Measurements from ENCODE around the gene G6PD.

The G6PD gene

DNA sequence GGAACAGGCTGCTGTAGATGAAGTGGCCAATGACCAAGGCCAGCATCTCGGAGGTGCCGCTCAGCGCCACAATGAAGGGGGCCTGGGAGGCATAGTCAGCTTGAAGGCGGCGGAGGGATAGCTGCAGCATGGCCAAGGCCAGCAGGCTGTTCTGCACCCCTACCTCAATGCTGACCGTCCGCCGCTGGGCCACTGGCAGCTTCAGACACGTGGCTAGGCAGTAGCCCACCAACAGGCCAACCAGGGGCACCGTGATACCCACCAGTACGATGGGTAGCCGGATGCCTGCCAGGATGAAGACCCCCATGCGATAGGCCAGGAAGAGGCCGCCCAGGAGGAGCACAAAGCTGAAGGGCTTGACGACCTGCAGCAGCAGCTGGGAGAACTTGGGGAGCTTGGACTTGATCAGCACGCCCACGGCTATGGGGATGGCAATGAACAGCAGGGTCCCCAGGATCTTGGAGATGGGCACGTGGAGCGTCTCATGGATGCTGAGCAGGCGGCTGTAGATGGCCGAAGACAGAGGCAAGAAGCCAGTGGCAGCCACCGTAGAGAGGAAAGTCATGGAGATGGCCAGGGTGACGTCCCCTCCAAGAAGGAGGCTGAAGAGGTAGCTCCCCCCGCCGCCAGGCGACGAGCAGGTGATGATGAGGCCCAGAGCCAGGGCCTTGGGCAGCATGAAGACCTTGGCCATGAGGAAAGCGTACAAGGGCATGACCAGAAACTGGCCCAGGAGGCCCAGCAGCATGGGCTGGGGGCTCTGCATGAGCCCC is 58.9 kb downstream of the G6PD start:
- DNase-seq (ENCODE audit: low read depth), result no peak

DNA sequence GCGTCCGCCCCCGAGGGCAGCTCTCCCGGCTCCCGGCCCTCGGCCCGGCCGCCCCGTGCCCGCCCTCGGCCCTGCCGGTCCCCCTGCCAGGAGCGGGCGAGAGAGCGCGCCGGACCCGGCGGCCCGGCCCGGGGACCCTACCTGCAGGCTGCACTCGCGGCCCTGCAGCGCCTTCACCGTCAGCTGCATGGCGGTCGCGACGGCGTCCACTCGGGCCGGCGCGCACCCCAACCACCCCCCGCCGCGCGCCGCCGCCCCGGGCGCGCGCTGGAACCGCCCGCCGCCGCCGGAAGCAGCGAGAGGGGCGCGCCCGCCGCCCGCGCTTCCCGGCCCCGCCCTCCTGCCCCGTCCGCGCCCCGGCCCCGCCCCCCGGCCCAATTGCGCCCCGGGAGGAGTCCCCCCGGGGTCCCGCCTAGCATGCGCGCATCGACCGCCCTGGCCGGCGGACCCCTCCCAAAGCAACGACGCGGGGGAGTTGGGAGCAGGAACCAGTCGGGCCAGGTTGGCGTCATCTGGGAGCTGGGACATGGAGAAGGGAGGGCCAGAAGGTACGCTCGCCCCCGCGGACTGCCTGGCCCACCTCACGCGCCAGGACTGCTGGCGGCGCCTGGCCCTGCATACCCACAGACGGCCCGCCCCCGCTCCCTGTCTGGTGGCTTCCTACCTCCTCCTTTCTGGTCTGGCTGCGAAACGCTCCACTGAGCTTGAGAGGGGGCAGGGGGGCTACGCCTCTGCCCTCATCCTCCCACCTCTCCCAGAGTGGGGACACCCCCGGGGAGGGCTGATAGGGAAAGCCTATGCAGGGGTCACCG is 60.0 kb downstream of the G6PD start, which contains the start of gene UBL4A:
TSS of gene UBL4A (minus strand) at position 220 of the 812 bp plus-strand sequence. CDS start at position 189, 31 bp downstream.
- DNase-seq (ENCODE audit: low read depth), result no peak

DNA sequence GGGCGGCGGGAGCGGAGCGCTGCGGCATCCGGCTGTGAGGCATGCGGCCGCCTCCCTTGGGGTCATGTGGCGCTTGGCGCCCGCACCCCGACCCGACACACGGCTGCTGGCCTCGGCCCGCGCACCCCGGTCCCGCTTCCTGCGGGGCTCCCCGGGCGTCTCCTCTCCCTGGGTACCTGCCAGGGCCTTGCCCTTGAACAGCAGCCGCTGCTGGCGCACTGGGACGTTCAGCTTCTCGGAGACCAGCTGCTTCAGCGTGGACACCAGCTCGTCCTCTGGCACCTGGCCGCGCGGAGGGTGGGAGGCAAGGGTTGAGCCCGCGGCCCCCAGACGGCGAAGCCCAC is 60.6 kb downstream of the G6PD start:
- no peak for DNase-seq (ENCODE audit: low read depth)

DNA sequence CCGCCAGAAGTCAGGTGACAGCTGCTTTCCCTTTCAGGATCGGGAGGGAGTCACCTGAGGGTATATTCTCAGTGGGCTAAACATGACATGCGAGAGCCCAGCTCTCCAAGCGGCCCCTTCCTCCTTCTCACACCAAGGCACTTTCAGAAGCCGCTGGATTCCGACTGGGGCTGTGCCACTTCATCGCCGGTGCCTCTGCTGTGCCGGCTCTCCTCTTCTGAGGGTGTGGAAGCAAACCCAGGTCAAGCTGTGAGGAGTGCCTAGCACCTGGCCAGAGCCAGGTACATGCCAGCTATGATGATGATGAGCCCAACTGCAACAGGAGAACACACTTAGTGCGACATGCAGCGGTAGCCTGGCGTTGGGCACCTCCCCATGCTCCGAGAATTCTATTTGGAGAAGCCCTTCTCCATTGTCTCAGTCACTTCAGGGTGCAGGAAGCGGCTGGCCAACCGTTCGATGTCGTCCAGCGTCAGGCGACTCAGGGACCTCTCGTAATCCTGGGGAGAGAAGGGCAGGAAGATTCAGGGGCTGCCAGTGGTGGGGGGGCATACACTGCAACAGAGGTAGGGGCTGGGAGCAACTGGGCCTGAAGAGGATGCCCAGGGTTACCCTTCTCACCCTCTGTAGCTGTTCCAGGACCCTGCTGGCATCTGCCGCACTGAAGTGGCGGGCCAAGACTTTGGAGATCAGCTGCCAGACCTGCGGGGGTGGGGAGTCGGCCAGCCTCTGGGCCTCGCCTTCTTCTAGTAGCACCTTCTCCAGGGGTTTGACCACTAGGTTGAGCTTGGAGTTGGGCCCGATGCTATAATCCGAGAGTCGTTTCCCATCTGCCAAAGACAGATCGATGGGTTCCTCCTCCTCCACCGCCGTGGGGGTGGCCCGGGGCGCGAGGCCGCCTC is 61.2 kb downstream of the G6PD start:
- DNase-seq (ENCODE audit: low read depth), result no peak

DNA sequence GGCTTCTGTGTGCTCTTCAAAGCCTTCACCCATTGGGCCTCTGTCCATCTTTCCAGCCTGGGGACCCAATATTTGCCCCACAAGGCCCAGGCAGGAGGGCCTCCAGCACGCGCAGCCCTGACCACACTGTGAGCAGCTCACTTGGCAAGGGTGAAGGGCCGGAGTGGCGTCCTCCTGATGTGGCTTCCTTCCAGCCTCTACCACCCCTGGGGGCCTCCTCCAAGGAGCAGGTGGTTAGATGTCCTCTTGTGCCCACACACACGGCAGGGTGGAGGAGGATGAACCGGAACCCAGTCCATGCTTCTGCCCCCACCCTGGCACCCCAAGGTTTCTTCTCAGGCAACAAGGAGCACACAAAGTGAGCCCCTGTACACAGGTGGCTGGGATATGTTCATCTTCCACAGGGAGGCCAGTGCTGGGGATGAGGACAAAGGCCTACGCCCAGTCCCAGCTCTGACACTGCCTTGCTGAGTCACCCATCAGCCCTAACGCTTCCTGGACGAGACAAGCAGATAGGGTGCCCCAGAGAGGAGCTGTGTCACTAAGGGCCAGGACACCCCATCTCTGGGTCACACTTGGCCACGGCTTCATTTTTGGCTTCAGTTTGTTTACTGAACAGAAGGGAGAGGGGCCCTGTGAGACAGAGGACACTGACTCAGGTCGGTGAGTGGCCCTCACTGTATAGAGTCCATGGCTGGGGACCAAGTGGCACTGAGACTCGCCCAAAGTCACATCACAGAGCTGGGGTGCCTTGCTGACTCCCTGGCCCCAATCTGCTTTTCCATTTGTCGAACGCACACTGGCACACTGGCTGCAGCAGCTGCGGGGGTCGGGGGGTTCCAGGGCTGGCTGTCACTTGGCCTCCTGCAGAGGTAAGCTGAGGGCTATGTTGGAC is 62.1 kb downstream of the G6PD start:
- DNase-seq (ENCODE audit: low read depth), result no peak

- no peak for DNase-seq (ENCODE audit: low read depth)
These were observed 63.3 kb downstream of the G6PD start for GRCh38 chrX:154483325-154483724.

DNA sequence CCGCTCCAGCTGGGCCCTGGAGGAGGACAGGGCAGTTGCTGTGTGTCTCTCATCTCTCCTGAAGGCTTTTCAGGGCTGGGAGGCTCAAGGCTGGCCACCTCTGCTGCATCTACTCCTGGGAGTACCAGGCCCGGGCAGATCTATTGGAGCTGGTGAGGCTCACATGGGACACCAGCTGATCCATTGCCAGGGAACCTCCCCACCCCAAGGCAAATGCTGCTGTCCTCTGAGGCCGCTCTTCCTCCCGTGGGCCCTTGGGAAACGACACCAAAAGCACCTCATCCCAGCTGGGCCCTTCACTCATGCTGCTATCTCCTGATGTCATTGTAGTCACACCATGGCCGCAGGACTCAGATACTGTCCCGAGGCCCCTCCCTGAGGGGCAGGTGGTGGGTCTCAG is 63.9 kb downstream of the G6PD start:
- DNase-seq (ENCODE audit: low read depth), result no peak

DNA sequence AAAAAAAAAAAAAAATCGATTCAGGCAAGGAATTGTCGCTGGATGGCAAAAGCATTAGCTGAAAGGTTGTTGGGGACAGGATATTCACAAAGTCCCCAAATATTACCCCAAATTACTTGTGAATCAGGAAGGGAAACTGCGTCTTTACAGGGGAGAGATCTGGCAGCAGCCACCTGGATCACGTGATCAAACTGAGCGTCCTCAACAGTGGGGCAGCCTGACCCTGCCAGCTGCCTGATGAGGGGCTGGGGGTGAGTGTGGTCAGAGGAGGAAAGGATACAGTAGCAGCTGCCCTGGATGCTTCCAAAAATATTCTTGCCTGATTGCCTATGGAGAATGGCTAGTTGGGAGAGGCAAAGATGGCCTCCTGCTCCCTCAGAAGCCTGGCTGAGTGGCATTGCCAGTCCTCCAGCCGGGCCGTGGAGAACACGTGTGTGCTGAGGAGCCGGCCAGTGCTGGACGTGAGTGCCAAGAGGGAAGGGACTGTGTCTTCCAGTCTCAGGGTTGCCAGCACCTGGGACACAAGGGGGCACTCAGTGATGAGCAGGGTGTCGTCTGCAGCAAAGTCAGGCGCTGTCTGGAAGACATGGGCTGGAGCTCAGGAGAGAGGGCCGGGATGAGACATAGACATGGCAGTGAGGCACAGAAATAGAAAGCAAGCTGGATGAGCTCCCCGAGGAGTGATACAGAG is 64.6 kb downstream of the G6PD start:
- DNase-seq (ENCODE audit: low read depth), result no peak
